ENCODE measurements around the gene LRRC8B. TPM values are rescaled to one million over a fixed set of nuclear protein-coding genes. Genes with fewer than 3 reads are reported as not detected.
"Not testable (repeated sequence)": the region's sequence is repeated elsewhere in the genome, so short reads cannot be mapped to it uniquely, and the experiment has no call there.

Gene LRRC8B
- total RNA-seq, 1 donor from 2014 or later, result 10.7 TPM

DNA sequence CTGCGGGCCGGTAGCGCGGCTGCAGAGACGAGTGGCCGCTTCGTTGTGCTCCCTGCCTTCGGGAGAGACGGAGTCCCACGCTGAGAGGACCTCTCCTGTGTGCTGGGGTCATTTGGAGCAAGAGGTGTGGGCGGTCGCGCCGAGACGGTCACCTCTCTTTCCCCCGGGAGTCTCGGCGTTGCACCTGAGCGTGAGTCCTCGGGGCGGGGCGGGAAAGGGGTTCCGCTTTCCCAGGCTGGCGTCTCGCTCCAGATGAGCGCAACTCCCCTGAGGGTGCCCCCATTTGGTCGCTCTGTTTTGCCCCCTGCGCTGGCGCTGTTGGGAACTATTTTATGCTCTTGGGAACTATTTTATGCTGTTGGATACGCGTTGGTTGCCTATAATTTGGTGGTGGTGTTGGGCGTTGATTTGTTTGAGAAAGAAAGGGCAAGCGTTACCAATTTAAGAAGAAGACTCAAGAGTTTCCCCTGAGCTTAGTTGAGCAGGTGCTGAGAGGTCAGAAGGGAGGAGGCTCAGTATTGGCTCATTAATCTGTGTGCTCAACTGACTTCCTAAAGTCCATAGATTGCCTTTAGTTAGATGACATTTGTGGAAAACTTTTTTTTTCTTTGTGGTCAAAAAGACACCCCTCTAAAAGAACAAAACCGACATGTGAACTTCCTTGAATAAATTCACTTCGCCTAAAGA is 683 bp downstream of the LRRC8B start:
- peak; percentile 40 for DNase-seq

DNA sequence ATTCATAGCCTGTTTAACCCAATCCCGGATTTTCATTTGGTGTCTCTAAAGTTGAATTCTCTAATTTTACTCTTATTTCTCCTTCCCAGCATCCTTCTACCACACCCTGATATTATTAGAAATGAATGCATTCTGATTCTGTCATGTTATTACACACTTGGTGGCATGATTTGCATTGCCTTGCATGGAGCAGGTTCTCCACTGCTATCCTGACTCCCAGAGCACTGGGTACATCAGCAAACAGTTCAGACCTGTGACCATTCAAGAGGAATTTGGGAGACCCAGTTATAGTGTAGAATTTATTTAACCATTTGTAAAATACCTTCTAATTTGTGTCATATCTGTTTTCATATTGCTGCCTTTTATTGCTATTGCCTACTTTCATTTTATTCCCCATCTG is 2.6 kb downstream of the LRRC8B start:
- DNase-seq, result no peak

- DNase-seq, result no peak
Measured at GRCh38 chr1:89527750-89528381, 3.2 kb downstream of the LRRC8B start.

DNA sequence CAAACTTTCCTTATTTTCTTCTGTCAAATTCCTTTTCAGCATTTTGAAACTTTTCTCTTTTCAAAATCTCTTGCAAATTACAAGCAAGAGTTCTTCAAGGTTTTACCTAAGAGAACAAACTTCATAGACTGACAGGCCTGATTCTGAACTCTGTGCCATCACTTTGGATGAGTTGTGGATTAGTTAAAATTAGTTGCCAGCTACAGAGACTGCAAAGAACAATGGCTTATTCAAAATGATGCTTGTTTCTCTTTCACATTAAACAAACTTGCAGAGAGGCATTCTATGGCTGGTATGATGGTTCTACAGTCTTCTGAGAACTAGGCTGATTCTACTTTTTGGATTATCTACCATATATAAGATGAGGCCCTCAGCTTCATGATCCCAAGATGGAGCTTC is 3.8 kb downstream of the LRRC8B start:
- no peak for DNase-seq

DNA sequence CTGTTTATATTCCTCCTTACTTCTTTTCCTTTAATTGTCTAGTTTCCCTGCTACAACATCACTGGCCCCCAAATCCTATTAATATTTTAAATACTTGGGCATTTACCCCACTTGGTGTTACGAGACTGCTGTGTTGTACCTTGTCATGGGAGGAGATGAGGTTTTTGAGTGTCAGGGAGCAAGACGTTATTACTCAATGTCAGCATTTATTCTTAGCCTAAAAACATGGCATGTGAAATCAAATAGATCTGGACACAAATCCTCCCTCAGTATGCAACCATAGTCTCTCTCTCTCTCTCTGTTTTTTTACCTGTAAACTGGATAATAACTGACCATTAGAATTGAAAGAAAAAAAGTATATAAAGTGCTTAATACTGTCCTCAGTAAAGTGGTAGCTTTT is 4.6 kb downstream of the LRRC8B start:
- no peak for DNase-seq

- DNase-seq, result no peak
Measured at GRCh38 chr1:89530444-89531089, 5.9 kb downstream of the LRRC8B start.

DNA sequence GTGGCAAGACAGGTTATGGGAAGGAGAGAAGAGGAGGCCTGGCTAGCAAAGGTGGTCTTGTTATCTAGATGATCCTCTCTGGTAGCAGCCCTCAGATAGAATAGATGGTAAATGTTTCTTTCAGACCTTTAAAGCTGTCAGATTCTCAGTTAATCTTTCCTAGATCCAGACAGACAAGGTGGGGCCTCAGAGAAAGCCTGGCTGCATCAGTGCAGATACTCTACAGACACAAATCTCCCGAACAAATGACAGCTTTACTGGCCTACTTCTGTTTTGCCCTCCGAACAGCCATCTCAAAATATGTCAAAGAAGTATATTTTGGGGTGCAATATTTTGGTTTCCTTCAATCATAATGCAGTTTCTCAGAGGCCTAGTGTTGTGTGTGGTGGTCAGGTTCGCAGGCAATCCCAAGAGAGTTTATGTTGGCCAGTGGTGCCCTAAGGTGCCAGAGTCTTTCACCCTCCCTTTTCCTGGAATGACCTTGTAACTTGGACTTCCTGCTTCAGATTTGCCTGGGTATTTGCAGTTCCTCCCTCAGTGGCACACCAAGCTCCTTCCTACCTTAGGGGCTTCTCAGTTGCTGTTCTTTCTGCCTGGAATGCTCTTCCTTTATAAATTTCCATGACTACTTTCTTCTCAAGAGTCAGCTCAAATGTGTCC is 7.0 kb downstream of the LRRC8B start:
- no peak for DNase-seq

DNA sequence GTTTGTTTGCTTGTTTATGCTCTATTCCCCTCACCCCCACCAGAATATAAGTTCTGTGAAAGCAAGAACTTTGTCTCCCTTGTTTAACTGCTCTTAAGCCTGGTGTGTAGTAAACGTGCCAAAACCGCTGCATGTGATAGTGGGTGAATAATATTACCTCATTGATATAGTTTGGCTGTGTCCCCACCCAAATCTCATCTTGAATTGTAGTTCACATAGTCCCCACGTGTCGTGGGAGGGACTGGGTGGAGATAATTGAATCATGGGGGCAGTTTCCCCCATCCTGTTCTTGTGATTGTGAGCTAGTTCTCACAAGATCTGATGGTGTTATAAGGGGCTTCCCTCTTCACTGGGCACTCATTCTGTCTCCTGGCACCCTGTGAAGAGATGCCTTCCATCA is 7.6 kb downstream of the LRRC8B start:
- DNase-seq, result no peak

- no peak for DNase-seq
Measured at GRCh38 chr1:89532866-89533265, 8.2 kb downstream of the LRRC8B start.

DNA sequence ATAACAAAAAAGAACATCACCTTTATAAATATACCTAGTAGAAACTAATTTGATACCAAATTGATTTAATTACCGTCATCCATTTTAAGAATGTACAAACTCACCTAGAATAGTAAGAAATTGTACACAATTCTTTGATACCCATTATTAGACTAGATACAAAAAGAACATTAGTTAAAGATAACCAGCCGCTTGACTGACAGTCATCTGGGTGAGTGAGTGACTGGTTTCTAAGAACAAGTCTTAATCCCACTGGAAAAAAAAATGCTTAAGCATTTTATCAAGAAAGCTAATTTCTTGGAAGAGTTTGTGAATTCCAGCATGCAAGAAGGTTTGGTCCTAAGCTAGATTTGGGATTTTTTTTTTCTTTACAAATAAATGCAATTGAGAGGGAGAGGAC is 10.9 kb downstream of the LRRC8B start:
- no peak for DNase-seq

- no peak for DNase-seq
Measured at GRCh38 chr1:89536555-89537341, 12.1 kb downstream of the LRRC8B start.

DNA sequence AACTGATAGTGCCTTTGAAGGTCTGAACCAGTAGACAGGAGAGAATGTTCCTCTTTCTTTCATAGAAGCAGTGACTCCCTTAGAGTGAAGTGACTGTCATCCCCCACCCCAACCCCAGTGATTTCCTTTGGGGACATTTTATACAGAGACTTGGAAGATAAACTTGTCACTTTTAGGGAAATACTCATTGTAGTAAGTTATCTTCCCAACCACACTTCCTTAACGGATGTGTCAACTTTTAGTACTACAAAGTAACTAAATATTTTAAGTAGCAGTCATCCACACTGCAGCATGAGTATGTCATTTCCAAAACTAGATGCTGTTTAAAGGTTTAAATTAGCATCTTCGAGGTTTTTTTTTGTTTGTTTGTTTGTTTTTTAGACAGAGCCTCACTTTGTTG is 13.7 kb downstream of the LRRC8B start:
- no peak for DNase-seq

- DNase-seq, result no peak
Measured at GRCh38 chr1:89539128-89539527, 14.5 kb downstream of the LRRC8B start.

DNA sequence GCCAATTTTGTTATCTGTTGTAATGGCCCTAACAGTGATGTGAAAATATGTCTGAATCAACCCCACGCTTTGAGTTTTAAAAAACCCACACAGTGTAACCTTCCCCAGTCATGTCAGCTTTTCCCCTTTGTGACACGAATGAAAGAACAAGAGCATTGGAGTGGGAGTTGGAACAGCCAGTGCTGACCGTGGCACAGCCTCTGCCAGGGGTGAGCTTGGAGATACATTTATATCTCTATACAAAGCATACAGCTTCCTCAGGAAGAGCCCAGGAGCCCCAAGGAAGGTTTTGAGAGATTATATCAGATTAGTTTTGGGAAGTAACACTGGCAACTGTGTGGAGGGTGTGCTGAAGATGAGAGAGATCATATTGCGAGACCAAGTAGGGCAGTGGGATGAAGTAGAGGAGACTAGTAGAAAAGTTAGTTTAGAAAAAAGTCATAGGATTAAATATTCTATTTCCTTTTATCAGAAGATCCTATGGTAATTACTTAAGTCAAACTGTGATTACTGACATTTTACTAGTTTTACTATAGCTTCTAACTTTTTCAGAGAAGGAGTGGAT is 15.9 kb downstream of the LRRC8B start:
- DNase-seq, result no peak

DNA sequence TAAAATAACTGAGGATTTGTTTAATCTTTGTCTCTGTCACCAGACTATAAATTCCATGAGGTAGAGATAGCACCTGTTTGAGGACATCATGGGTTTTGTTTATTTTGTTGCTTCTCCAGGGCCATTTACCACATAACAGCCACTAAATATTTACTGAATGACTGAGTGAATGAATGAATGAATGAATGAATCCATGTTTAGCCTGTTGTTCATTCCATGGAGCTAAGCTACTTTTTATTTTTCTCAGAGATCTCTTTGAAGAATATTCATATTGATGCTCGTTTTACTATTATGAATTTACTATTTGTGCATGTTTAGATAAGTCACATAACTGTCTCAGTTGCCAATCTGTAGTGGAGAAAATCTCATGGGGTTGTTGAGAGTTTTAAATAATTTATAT is 17.7 kb downstream of the LRRC8B start:
- no peak for DNase-seq

DNA sequence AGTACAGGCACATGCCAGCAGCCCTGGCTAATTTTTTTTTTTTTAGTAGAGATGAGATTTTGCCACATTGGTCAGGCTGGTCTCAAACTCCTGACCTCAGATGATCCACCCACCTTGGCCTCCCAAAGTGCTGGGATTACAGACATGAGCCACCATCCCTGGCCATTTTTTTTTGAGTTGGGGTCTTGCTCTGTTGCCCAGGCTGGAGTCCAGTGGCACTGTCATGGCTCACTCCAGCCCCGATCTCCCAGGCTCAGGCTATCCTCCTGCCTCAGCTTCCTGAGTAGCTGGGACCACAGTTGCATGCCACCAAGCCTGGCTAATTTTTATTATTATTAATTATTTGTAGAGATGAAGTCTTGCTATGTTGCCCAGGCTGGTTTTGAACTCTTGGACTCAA is 19.0 kb downstream of the LRRC8B start:
- not testable (repeated sequence) for DNase-seq

GRCh38 chr1:89545264-89546038 is 20.8 kb downstream of the LRRC8B start:
- DNase-seq, result no peak

DNA sequence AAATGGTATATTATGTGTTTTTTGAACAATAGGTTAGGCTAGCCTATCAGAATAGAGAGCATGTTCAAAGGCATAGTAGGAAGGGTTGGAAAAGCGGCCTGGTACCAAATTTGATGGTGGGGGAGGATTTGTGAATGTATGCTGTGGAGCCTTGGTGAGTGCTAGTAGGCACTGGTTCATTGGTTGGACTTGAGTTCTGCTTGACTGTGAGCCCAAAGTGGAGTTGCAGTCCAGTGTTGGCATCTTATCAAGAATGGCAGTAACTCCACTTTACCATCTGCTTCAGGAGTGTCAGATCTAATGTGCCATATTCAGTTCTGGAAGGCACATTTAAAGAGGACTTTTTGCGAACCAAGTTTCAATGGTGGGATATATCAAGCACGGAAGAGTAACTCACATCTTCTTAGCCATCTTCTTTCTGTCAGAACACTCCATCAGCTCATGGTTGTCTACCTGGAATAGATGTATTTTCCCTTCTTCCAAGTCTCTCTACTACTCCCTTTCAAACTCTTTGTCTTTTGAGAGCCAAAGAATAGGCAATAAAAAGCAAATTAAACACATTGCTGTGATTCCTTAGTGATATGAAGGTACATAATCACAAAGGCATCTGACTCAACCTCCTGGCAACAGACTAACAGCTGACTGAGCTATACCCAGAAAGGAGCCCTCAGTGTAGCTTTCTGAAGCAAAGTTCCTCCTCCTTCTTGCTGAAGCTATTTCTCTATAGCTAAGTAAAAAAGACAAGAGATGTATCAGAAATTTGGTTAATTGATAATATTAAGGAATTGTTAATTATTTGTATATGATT is 21.7 kb downstream of the LRRC8B start:
- DNase-seq, result no peak

- DNase-seq, result no peak
Measured at GRCh38 chr1:89546934-89547562, 22.4 kb downstream of the LRRC8B start.

All from tongue (tissue), 2 donors.